HG03558 (cell line): ENCODE data around the gene SLC27A1.
"Not testable (repeated sequence)": the region's sequence is repeated elsewhere in the genome, so short reads cannot be mapped to it uniquely, and the experiment has no call there.

Experiments
- ATAC-seq: cut with Tn5 transposase; IDR thresholded peaks from one replicate; pipeline ENCODE4 v1.9.1; 2021; ENCODE audit warnings: moderate number of reproducible peaks; ENCODE audit not compliant: unreplicated experiment; ENCODE audit errors: extremely low read depth

The SLC27A1 gene

DNA sequence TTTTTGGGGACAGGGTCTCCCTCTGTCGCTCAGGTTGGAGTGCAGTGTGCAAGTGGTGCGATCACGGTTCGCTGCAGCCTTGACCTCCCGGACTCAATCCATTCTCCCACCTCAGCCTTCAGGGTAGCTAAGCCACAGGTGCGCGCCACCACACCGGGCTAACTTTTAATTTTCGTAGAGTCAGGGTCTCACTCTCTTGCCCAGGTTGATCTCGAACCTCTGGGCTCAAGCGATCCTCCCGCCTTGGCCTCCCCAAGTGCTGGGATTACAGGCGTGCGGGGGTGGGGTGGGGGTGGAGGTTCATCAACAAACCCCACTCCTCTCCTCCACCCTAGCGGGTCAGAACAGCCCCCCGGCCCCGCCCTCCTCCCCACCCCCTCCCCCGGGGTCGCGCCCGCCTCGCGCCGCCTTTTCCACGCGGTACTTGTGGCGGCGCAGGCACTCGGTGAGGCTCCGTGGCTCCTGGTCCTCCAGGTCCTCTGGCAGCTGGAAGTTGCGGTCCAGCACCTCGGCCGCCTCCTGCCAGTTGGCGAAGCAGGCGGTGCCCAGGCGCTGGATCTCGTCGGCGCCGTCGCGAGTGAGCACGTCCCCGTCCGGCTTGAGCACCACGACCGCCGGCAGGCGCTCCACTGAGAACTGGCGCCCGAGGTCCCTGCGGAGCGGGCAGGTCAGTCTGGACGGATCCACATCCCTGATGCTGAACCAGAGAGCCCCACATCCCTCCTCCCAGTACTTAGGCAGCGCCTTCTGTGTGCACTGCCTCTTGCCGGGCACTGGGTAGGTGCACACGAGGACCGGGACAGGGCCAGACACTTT is 14.8 kb upstream of the SLC27A1 start:
- ATAC-seq, result no peak

DNA sequence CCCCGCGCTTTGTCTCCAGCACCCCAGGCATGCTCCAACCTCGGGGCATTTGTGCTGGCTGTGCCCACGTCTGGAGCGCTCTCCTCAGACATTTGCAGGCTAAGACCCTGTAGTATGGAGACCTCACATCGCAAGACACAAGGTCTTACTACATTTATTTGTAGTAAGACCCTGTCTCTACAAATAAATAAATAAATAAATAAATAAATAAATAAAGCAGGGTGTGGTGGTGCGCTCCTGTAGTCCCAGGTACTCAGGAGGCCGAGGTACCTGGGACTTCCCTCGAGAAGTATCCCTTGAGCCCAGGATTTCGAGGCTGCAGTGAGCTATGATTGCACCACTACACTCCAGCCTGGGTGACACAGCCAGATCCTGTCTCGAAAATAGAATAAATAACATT is 14.2 kb upstream of the SLC27A1 start:
- ATAC-seq, result no peak

DNA sequence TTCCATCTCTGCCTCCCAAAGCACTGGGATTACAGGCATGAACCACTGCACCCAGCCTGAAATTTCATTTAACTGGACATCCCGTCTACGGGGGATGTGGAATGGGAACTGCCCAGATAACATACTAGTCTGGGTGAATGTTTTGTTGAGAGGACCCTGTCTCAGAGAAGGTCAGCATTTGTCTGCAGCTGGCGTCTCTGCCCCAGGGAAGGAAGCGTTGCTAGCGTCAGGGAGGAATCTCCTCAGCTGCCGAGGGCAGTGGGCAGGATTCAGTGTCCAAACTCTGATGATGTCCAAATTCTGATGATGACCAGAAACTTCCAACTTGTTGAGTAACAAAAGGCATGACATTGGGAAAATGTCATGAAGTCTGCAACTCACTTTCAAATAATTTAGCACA is 12.7 kb upstream of the SLC27A1 start:
- no peak for ATAC-seq

DNA sequence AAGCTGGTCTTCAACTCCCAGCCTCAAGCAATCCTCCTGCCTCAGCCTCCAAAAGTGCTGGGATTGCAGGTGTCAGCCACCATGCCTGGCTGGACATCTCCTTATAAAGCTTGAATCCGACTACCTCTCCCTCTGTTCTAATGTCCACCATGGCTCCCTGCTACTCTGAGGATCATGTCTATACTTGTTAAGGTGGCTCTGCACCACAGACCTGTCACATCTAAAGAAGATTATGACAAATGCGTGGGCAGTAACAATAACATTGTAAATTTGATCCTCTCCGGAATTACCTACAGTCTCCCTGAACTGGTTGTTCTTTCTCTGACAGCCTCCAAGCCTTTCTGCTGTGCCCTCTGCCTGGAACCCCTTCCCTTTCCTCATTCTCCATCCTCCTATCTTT is 11.4 kb upstream of the SLC27A1 start:
- ATAC-seq, result no peak

DNA sequence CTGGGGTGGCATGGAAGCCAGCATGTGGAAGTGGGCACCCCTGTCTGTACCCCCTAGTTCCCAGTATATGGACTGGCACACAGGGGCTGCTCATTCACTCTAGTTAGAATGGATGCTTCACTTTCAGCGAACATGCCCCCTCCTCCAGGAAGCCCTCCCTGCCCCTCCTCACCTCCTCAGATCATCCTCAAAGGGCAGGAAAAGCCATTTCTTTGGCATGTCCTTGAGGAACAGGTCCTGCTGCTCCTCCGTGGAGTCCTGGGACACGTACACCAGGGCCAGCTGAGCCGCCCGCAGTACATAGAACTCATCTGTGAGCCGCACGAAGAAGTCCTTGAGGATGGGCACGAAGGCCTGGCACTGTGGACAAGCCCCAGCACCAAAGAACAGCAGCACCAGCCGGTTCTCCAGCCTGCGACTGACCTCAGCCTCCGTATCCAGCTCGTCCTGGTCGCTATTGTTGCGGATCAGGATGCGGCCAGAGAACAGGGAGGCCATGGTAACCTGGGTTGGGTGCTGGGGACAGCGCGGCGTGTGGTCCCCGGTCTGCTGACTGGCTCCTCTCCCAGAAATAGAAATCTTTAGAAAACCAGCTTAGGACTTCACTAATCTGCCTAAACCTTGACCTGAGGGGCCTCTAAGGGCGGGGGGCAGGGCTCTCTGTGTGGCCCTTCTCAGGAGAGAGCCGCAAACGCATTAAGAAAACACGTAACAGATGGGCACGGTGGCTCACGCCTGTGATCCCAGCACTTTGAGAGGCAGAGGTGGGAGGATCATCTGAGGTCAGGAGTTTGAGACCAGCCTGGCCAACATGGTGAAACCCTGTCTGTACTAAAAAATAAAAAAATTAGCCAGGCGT is 9.7 kb upstream of the SLC27A1 start, which contains the start of gene NXNL1:
NXNL1 (minus strand) TSS at position 555 of the 859 bp plus-strand sequence; CDS start at position 498, 57 bp downstream.
- ATAC-seq, result no peak

DNA sequence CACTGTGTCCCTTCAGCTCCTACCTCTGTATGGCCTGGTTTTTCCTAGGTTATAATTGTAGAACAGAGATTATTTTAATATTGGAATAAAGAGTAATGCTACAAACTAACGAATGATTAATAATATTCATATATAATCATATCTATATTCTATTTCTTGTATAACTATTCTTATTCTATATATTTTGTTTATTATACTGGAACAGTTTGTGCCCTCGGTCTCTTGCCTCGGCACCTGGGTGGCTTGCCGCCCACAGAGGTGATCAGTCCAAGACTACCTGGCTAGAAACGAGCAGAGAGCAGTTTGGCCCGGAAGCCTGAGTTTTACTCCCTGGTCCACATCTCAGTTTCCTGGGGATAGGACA is 3.9 kb upstream of the SLC27A1 start:
- no peak for ATAC-seq

DNA sequence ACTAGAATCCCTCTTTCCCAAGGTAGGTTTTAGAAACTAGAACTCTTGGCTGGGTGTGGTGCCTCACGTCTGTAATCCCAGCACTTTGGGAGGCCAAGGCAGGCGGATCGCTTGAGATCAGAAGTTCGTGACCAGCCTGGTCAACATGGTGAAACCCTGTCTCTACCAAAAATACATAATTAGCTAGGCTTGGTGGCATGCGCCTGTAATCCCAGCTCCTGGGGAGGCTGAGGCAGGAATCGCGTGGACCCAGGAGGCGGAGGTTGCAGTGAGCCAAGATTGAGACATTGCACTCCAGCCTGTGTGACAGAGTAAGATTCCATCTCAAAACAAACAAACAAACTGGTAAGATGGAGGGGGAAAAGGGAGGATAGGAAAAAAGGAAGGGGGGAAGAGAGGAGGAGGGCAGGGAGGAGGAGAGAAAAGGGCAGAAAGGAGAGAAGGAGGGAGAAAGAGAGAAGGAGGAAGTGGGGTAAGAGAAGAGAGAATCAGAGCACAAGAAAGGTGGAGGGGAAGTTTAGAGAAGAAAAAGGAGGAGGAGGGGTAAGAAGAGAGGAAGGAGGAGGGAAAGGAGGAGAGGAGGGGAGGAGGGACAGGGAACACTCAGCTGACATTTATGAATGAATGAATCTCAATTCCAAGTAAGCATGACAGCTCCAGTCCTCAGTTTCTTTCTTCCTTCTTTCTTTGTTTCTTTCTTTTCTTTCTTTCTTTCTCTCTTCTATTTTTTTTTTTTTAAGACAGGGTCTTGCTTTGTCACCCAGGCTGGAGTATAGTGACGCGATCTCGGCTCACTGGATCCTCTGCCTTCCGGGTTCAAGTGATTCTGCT is 2.6 kb upstream of the SLC27A1 start:
- ATAC-seq, result no peak

DNA sequence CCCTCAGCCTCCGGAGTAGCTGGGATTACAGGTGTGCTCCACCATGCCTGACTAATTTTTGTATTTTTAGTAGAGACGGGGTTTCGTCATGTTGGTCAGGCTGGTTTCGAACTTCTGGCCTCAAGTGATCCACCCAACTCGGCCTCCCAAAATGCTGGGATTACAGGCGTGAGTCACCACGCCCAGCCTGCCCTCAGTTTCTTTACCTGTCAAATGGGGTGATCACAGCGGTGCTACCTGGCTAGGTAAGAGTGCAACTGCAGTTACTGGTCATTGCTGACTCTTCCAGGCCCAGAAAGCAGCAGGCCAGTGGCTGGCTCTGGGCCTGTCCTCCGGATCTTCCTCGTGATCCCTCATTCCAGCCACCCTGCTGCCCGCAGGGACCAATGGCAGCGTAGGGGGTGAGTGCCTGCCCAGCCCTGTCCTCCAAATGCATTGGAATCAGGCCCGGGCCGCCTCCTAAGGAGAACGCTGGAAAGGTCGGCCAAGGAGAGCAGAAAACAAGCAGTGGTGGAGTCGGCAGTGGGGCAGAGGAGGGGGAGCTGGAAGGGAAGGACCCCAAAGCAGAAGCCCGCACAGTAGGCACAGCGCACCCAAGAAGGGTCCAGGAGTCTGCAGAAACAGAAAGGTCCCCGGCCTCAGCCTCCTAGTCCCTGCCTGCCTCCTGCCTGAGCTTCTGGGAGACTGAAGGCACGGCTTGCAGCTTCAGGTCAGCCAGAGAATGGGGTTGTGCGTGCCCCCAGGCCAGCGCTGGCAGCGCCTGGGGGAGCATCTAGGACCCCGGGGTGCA is 1.8 kb upstream of the SLC27A1 start:
- no peak for ATAC-seq

DNA sequence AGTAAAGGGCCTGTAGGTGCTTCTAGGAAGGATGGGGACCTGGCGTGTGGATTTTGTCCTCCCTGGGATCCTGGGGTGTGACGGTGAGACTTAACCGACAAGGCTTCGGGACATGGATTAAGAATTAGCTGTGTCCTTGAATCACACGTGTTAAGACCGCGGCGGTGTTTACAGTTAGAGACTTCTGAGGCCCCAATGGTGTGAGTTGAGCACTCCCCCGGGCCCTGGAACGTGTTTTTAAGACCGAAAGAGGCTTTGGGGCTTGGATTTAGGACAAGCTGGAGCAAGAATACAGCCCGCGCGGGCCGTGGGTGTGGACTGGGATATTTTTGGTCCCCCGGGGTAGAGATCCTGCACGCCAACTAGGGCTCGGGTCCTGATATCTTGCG is 1.2 kb upstream of the SLC27A1 start:
- no peak for ATAC-seq

DNA sequence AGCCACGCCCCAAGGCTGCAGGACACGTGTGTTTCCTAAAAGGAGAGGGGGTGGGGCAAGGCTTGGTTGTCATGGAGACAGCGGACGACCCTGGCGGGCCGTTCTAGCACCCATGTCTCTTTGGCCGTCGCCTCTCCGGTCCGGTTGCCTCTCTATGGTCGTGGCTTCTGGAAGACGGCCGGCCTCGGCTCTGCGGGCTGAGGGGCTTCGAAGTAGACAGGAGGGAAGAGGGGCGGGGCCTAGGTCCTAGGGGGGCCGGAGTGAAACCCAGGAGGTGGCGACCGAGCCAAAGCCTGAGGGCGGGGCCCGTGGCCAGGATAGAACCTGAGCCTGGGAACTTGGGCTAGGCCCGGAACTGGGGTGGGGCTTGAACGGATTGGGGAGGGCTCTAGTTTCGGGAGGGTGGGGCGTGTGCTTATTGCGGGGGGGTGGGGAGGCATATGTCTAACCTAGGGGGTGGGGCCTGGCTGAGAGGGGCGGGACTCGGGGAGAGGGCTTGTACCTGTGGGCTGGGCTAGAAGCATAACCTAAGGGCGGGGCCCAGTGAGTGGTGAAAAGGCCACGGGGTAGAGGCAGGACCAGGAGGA is 750 bp upstream of the SLC27A1 start:
- ATAC-seq, result peak; percentile 33

DNA sequence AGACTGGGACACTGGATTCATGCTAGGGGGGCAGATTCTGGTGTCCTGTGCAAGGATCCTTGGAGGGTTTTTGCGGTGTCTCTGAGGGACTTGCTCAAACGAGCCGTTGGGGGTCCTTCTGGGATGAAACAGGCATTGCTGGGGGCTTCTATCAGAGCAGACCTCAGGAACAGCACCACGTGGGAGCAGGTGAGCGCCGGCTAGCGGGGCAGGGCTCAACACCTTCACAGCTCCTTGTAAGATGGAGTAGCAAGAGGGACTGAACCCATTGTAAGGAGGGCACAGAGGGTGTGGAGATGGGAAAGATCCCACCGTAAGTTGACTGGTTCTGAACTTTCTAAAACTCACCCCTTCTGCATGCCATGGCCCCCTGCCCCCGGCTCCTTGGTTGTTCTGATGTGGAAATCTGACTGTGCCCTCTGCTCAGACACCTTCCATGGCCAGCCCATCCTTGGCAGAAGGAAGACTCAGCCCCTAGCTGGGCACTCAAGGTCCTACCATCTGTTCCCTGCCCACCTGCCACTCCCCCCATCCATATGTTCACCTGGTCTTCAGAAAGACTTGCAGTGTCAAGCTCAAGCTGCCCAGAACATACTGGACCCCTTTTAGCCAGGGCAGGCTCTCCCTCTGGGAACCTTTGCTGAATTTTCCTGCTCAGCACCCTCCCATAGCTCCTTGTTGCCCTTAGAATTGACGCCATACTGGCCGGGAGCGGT is 1.2 kb downstream of the SLC27A1 start:
- no peak for ATAC-seq

DNA sequence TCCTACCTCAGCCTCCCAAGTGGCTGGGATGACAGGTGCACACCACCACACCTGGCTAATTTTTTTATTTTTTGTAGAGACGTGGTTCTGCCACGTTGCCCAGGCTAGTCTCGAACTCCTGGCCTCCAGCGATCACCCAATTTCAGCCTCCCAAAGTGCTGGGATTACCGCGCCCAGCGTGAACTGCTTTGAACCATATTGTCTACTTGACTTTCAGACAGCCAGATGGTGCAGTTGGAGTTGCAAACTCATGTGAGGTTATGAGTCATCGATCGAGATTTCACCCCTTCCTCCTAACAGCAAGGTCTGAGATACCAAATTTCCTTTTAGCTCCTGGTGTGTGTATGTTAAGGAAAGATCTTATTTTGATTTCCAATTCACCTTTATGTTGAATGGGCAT is 2.7 kb downstream of the SLC27A1 start:
- ATAC-seq, result no peak

DNA sequence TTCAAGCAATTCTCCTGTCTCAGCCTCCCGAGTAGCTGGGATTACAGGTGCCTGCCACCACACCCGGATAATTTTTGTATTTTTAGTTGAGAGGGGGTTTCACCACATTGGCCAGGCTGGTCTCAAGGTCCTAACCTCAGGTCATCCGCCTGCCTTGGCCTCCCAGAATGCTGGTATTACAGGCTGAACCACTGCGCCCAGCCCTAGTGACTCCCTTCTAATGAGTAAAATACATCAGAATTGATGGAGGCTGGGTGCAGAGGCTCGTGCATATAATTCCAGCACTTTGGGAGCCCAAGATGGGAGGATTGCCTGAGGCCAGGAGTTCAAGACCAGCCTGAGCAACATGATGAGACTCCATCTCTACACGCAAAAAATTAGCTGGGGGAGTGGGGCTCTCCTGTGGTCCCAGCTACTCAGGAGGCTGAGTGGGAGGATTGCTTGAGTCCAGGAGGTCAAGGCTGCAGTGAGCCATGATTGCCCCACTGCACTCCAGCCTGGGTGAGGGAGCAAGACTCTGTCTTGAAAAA is 4.8 kb downstream of the SLC27A1 start:
- ATAC-seq, result not testable (repeated sequence)

DNA sequence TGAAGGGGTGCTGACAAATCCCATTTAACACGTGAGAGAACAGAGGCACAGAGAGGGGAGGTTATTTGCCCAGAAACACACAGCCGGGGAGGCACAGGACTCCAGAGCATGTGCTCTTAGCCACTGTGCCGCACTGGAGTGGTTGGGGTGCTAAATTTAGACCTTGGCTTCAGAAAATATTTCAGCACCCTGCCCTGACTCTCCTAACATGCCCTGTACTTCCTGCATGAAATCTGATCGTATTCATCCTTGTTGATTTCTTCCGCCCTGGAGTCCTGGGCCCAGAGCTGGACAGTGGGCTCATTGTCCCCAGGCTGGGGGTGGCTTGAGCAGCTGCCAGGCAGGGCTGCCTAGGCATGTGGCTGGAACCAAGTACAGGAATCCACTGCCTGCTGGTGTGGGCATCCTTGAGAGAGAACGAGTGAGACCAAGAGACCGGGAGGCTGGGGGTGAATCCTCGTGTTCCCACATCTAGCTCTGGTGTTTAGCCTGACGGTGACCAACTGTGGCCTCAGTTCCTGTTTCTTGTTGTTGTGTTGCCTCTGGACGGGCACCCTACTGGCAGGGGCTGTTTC is 5.3 kb downstream of the SLC27A1 start:
- ATAC-seq, result no peak

DNA sequence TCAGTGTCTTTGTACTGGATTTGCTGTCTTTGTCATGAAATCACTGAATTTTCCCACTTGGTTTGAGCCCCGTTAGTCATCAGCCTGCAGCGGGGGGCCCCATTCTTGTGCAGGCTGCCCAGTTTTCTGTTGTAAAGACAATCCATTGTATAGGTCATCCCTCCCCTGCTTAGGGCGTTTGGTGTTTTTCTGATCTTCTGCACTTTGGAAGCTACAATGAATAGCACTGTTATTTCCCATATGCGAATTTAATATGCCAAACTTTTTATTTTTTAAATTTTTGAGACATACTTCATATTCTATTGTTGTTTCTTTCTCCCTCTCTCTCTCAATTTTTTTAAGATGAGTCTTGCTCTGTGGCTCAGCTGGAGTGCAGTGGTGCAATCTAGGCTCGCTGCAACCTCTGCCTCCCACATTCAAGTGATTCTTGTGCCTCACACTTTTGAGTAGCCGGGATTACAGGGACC is 9.0 kb downstream of the SLC27A1 start:
- no peak for ATAC-seq

DNA sequence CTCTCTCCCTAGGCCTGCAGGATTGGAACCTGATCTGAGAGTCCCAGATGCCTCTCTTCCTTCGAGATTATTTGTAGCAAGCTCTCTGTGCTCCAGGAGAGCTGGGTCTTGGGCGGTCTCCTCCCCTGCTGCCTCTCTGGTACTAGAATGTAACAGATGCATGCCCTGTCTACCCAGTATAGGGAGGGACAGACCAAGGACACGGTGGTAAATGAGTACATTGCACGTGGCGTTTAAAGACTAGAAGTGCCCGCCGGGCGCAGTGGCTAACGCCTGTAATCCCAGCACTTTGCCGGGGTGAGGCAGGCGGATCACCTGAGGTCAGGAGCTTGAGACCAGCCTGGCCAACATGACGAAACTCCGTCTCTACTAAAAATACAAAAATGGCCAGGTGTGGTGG is 11.7 kb downstream of the SLC27A1 start:
- no peak for ATAC-seq

DNA sequence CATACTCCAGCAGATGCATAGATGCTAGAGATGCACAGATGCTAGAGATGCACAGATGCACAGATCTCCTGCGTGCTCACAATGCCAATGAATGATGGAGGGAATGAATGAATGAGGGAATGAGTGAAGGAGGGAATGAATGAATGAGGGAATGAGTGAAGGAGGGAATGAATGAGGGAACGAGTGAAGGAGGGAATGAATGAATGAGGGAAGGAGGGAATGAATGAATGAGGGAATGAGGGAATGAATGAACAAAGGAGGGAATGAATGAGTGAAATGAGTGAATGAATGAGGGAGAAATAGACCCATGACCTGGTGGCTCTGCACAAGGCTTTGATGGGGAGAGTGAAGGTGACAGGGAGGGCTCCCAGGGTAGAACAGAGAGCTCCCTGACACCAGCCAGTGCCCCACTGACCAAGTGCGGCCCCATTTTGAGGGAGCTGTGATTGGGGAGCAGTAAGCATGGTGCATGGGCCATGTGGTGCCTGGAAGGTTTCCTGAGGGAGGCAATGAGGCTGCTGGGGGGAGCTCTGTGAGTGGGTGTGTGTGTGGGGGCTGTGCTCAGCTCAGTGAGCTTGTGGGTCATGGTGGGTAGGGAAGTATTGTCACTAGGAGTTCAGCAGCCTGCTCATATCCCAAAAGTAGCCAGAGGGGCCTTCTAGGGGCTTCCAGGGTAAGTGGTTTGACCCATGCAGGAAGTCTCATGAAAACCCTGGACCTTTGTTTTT is 12.7 kb downstream of the SLC27A1 start:
- ATAC-seq, result no peak

DNA sequence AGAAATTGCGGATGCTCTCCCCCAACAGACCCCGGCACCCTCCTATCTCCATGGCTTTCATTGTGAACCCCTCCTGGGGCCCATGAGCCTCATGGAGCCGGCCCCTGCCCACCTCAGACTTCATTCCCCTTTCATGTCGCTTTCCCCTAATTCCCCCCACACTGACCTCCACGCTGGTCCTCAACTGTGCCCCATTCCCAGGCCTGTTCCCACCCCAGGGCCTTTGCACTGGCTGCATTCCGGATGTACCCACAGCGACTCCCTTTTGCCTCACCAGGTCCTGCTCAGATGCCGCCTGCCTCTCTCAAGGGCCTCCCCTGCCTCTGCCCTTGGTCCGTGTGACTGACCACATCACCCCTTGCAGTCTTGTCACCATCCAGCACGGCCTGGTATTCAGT is 13.3 kb downstream of the SLC27A1 start:
- ATAC-seq, result no peak
